ENCODE measurements around the gene LPAR3.

GRCh38 chr1:84941843-84942242 lies 48.8 kb upstream of the LPAR3 start:
- no peak for TF ChIP-seq CTCF (conservative IDR thresholded peaks at IDR 0.05; ENCODE audit: low read depth in 2 of 2)
- TF ChIP-seq POLR2AphosphoS5 (IDR thresholded peaks at IDR 0.05; ENCODE audit: low read depth), result no peak
- TF ChIP-seq EZH2phosphoT487 (IDR thresholded peaks at IDR 0.05; ENCODE audit: unreplicated experiment), result no peak
- TF ChIP-seq ZNF114 (CRISPR knock-in tag; IDR thresholded peaks at IDR 0.05), result no peak

Data from GM23338 (cell line).